Naive thymus-derived CD4-positive, alpha-beta T cell (primary cell): Measurements from ENCODE around the gene STH. TPM values are rescaled to one million over a fixed set of nuclear protein-coding genes. Genes with fewer than 3 reads are reported as not detected.
A peak's percentile ranks its signal among the peaks of the same experiment; 100 is the strongest.

ENCODE experiments used
- ATAC-seq: fragments of 150-1000 bp; cut with Tn5 transposase; 2 replicates; pipeline ENCODE4 v1.10.0; 2021; ENCODE audit warnings: mild to moderate bottlenecking, moderate library complexity
- CTCF ChIA-PET: fragments of 350-600 bp; sonication (Branson Sonifier 250); formaldehyde crosslinking; loops from one replicate; lab custom pipeline; 2021; ENCODE audit warnings: antibody characterized with exemption; lab: Charles Lee
- POLR2A ChIA-PET: fragments of 350-600 bp; sonication (Branson Sonifier 250); formaldehyde crosslinking; loops from one replicate; lab custom pipeline; 2021; ENCODE audit warnings: antibody characterized with exemption, inconsistent platforms; lab: Charles Lee
- DNase-seq, 9 donors: peaks; one replicate each; pipeline versions ENCODE4 v3.0.0 to v3.0.0-alpha.2; 2020 to 2022; ENCODE audit warnings: mixed read lengths in 1 of 9
- H3K27ac ChIP-seq: one replicate; pipeline ENCODE4 v1.7.0; 2013; ENCODE audit warnings: mild to moderate bottlenecking, low read depth, low read length, moderate library complexity
- H3K27me3 ChIP-seq, 2 donors: one replicate each; pipeline ENCODE4 v1.7.0; 2013; ENCODE audit warnings: low read length in 2 of 2, mild to moderate bottlenecking in 2 of 2, moderate library complexity in 2 of 2; ENCODE audit not compliant: control insufficient read depth in 2 of 2, insufficient read depth in 2 of 2
- H3K36me3 ChIP-seq, 3 experiments: 1 replicate in 2 of 3; 2 replicates in 1 of 3; pipeline ENCODE4 v1.7.0; 2013; ENCODE audit warnings: low read length in 3 of 3, mild to moderate bottlenecking in 3 of 3, moderate library complexity in 1 of 3; ENCODE audit not compliant: insufficient read depth in 3 of 3, control insufficient read depth in 2 of 3
- H3K4me1 ChIP-seq, 2 donors: one replicate each; pipeline ENCODE4 v1.7.0; 2013; ENCODE audit warnings: low read length in 2 of 2, mild to moderate bottlenecking in 2 of 2, moderate library complexity in 1 of 2; ENCODE audit not compliant: control insufficient read depth in 2 of 2, insufficient read depth in 2 of 2
- H3K4me3 ChIP-seq: 2 replicates; pipeline ENCODE4 v1.7.0; 2013; ENCODE audit warnings: mild to moderate bottlenecking, low read length
- H3K9me3 ChIP-seq, 3 experiments: 1 replicate in 2 of 3; 2 replicates in 1 of 3; pipeline ENCODE4 v1.7.0; 2013; ENCODE audit warnings: low read length in 3 of 3; ENCODE audit not compliant: control insufficient read depth in 2 of 3
- H3K27ac Mint-ChIP-seq, 9 donors: one replicate each; pipeline ENCODE4 v1.8.0; 2020 to 2022; ENCODE audit warnings: mixed read lengths in 9 of 9, mild to moderate bottlenecking in 8 of 9, moderate library complexity in 5 of 9, inconsistent platforms in 2 of 9
- H3K27me3 Mint-ChIP-seq, 5 donors: one replicate each; pipeline ENCODE4 v1.8.0; 2021 to 2022; ENCODE audit warnings: mixed read lengths in 5 of 5, mild to moderate bottlenecking in 1 of 5
- H3K36me3 Mint-ChIP-seq, 5 donors: one replicate each; pipeline ENCODE4 v1.8.0; 2020 to 2022; ENCODE audit warnings: mixed read lengths in 5 of 5, mild to moderate bottlenecking in 3 of 5, inconsistent platforms in 1 of 5
- H3K4me1 Mint-ChIP-seq, 7 donors: one replicate each; pipeline ENCODE4 v1.8.0; 2020 to 2022; ENCODE audit warnings: mixed read lengths in 7 of 7, mild to moderate bottlenecking in 3 of 7, inconsistent platforms in 1 of 7
- H3K4me3 Mint-ChIP-seq, 10 donors: one replicate each; pipeline ENCODE4 v1.8.0; 2020 to 2022; ENCODE audit warnings: mild to moderate bottlenecking in 10 of 10, mixed read lengths in 10 of 10, moderate library complexity in 6 of 10, inconsistent platforms in 2 of 10
- H3K9me3 Mint-ChIP-seq, 11 donors: one replicate each; pipeline ENCODE4 v1.8.0; 2020 to 2022; ENCODE audit warnings: mixed read lengths in 11 of 11, mild to moderate bottlenecking in 4 of 11, inconsistent platforms in 1 of 11, moderate library complexity in 1 of 11
- intact Hi-C, 2 donors: fragments of 100-400 bp; cut with micrococcal nuclease; formaldehyde crosslinking; loops; one replicate each; pipeline ENCODE4 v1.15.1; 2023
- polyA plus RNA-seq, 2 donors: library from polyadenylated mRNA; unstranded; fragments of 300-500 nt; fragmentation: Illumina TruSeq; gene quantifications; one replicate each; pipeline ENCODE4 v1.2.3, GENCODE V29; 2021
- total RNA-seq, 6 experiments: library from RNA in 5 of 6; stranded (reverse) in 5 of 6; gene quantifications; 1 replicate in 5 of 6; 2 replicates in 1 of 6; pipeline ENCODE4 v1.2.3 and lab custom pipeline; 2021 to 2026

The STH gene
- total and polyA plus RNA-seq, 7 experiments from 2014 or later: not detected

DNA sequence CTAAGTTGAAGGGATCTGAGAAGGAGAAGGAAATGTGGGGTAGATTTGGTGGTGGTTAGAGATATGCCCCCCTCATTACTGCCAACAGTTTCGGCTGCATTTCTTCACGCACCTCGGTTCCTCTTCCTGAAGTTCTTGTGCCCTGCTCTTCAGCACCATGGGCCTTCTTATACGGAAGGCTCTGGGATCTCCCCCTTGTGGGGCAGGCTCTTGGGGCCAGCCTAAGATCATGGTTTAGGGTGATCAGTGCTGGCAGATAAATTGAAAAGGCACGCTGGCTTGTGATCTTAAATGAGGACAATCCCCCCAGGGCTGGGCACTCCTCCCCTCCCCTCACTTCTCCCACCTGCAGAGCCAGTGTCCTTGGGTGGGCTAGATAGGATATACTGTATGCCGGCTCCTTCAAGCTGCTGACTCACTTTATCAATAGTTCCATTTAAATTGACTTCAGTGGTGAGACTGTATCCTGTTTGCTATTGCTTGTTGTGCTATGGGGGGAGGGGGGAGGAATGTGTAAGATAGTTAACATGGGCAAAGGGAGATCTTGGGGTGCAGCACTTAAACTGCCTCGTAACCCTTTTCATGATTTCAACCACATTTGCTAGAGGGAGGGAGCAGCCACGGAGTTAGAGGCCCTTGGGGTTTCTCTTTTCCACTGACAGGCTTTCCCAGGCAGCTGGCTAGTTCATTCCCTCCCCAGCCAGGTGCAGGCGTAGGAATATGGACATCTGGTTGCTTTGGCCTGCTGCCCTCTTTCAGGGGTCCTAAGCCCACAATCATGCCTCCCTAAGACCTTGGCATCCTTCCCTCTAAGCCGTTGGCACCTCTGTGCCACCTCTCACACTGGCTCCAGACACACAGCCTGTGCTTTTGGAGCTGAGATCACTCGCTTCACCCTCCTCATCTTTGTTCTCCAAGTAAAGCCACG is 28.3 kb downstream of the STH start:
- Histone ChIP-seq H3K27ac (peak overlapping the region; percentile 20), H3K4me1 (no peaks in the 10 kb centered on the region), H3K9me3 (no peaks in the 10 kb centered on the region), H3K36me3 (peaks cover 0 to 59% (median 11%) of the 10 kb centered on the region in 3 experiments), H3K27me3 (no peaks in the 10 kb centered on the region), H3K4me3 (no peak overlapping the region)
- DNase-seq (no peak), ATAC-seq (peak; percentile 21)
- Mint-ChIP-seq H3K36me3 (peaks cover 13 to 30% (median 18%) of the 10 kb centered on the region in 5 donors), H3K4me1 (peaks cover 6 to 31% (median 15%) of the 10 kb centered on the region in 7 donors), H3K27me3 (no peaks in the 10 kb centered on the region), H3K27ac (peak overlapping the region in 7 of 9 donors; percentile 31 to 81 (median 71)), H3K9me3 (peaks cover 0 to 9% (median 0%) of the 10 kb centered on the region in 11 donors), H3K4me3 (peak overlapping the region in 1 of 10 donors; percentile 1)
- POLR2A ChIA-PET: interaction anchor here (0.8 kb wide), 2 partner anchors 8 to 18 kb away, joined by 3 to 4 read pairs; no protein-coding TSS in a partner anchor
- CTCF ChIA-PET: interaction anchor here (0.5 to 1.0 kb wide), 2 partner anchors 16 to 751 kb away, joined by 3 to 4 read pairs; no protein-coding TSS in a partner anchor
- intact Hi-C loops: no loop called here

DNA sequence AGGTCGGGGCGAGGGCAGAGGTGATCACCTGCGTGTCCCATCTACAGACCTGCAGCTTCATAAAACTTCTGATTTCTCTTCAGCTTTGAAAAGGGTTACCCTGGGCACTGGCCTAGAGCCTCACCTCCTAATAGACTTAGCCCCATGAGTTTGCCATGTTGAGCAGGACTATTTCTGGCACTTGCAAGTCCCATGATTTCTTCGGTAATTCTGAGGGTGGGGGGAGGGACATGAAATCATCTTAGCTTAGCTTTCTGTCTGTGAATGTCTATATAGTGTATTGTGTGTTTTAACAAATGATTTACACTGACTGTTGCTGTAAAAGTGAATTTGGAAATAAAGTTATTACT is 28.9 kb downstream of the STH start:
- Histone ChIP-seq H3K27me3 (no peaks in the 10 kb centered on the region), H3K4me3 (no peak overlapping the region), H3K9me3 (no peaks in the 10 kb centered on the region), H3K4me1 (no peaks in the 10 kb centered on the region), H3K27ac (no peak overlapping the region), H3K36me3 (peaks cover 2 to 66% (median 15%) of the 10 kb centered on the region in 3 experiments)
- Mint-ChIP-seq H3K36me3 (peaks cover 18 to 34% (median 20%) of the 10 kb centered on the region in 5 donors), H3K27me3 (no peaks in the 10 kb centered on the region), H3K4me3 (no peak overlapping the region), H3K27ac (peak overlapping the region in 7 of 9 donors; percentile 4 to 82 (median 35)), H3K4me1 (peaks cover 6 to 31% (median 15%) of the 10 kb centered on the region in 7 donors), H3K9me3 (peaks cover 0 to 9% (median 0%) of the 10 kb centered on the region in 11 donors)
- ChIA-PET CTCF (interaction anchor here (0.5 to 1.0 kb wide), 2 partner anchors 15 to 752 kb away, joined by 3 to 4 read pairs; no protein-coding TSS in a partner anchor), POLR2A (interaction anchor here (0.8 to 1.1 kb wide), 3 partner anchors 9 to 188 kb away, joined by 3 to 7 read pairs (median 4); no protein-coding TSS in a partner anchor)
- ATAC-seq: no peak
- intact Hi-C loops: no loop called here
- no peak for DNase-seq

DNA sequence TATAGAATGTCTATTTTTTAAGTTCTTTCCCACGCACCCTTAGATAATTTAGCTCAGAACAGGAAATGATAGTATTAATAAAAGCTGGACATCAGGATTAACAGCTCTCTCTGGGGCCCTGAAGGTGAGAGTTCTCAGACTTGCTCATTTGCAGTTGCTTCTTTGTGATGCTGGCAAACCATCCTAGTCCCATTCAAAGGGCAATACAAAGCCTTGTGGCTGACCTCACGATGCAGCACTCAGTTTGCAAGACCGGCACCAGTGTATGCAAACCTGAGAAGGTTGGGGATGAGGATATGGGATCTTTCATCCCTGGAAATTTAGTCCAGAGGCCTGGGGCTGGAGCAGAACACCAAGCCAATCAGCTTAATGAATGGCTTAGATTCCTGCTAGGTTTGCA is 29.3 kb downstream of the STH start:
- H3K4me3 Mint-ChIP-seq: no peak overlapping the region
- Histone ChIP-seq H3K4me1 (no peaks in the 10 kb centered on the region), H3K4me3 (no peak overlapping the region), H3K27me3 (no peaks in the 10 kb centered on the region), H3K36me3 (peaks cover 6 to 70% (median 19%) of the 10 kb centered on the region in 3 experiments), H3K9me3 (no peaks in the 10 kb centered on the region), H3K27ac (no peak overlapping the region)
- intact Hi-C loops: no loop called here
- peaks cover 18 to 35% (median 25%) of the 10 kb centered on the region in 5 donors for H3K36me3 Mint-ChIP-seq
- peaks cover 0 to 8% (median 0%) of the 10 kb centered on the region in 11 donors for H3K9me3 Mint-ChIP-seq
- H3K27me3 Mint-ChIP-seq: no peaks in the 10 kb centered on the region
- no peak for ATAC-seq
- POLR2A ChIA-PET: interaction anchor here (0.8 to 1.1 kb wide), 3 partner anchors 9 to 188 kb away, joined by 3 to 7 read pairs (median 4); no protein-coding TSS in a partner anchor
- no peak for DNase-seq
- CTCF ChIA-PET: interaction anchor here (0.5 to 1.0 kb wide), 2 partner anchors 15 to 752 kb away, joined by 3 to 4 read pairs; no protein-coding TSS in a partner anchor
- peaks cover 6 to 31% (median 15%) of the 10 kb centered on the region in 7 donors for H3K4me1 Mint-ChIP-seq
- peak overlapping the region; percentile 4 to 87 (median 35) for H3K27ac Mint-ChIP-seq

DNA sequence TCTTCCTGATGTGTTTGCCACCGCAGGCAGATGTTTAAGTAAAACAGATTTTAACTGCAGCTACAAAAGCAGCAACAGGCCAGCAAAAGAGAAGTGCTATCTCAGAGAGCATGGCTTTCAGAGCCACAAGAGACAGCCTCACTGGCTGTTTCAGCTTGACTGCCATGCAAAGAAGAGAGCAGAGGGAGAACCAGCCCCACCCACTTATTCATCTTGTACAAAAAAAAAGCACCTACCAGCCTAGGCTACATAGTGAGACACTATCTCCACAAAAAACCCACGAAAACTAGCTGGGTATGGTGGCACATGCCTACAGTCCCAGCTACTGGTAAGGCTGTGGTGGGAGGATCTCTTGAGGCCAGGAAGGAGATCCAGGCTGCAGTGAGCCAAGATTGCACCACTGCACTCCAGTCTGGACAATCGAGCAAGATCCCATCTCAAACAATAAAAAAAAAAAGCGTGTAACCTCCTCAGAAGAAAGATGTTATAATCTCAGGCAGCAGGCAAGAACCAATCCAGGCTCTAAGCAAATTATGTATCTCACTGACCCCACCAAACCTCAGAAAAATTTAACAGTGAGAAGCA is 30.0 kb downstream of the STH start:
- no peak overlapping the region for H3K27ac ChIP-seq
- Mint-ChIP-seq H3K36me3 (peaks cover 20 to 40% (median 27%) of the 10 kb centered on the region in 5 donors), H3K9me3 (peaks cover 0 to 5% (median 0%) of the 10 kb centered on the region in 11 donors), H3K27me3 (no peaks in the 10 kb centered on the region), H3K4me3 (no peak overlapping the region), H3K4me1 (peaks cover 6 to 31% (median 15%) of the 10 kb centered on the region in 7 donors), H3K27ac (peak overlapping the region; percentile 19 to 87 (median 59))
- DNase-seq (no peak), ATAC-seq (peak; percentile 45)
- no peaks in the 10 kb centered on the region for H3K4me1 ChIP-seq
- H3K36me3 ChIP-seq: peaks cover 12 to 77% (median 23%) of the 10 kb centered on the region in 3 experiments
- no peaks in the 10 kb centered on the region for H3K27me3 ChIP-seq
- no peaks in the 10 kb centered on the region for H3K9me3 ChIP-seq
- intact Hi-C loops: no loop called here
- no peak overlapping the region for H3K4me3 ChIP-seq
- POLR2A ChIA-PET: interaction anchor here (0.6 to 1.1 kb wide), 3 partner anchors 9 to 187 kb away, joined by 3 to 7 read pairs (median 5); no protein-coding TSS in a partner anchor
- CTCF ChIA-PET: interaction anchor here (0.5 to 0.6 kb wide), 2 partner anchors 15 to 184 kb away, joined by 4 to 6 read pairs; no protein-coding TSS in a partner anchor

DNA sequence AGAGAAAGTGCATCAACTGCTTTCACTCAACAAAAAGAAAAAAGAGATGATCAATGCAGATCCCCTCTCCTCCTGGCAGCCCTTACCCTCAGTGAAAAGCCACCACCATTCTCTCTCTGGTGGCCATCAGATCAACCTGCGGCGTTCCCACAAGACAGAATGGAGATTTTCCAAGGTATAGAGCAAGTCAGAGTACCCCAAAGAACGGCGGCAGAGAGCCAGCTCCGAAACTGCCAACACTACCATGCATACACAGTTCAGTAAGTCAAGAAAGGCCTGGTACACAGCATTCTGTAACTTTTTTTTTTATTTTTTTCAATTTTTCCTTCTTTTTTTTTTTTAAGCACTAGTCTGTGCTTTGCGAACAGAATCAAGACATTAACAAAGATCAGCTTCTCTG is 30.6 kb downstream of the STH start:
- Histone ChIP-seq H3K4me3 (no peak overlapping the region), H3K9me3 (no peaks in the 10 kb centered on the region), H3K36me3 (peaks cover 12 to 82% (median 23%) of the 10 kb centered on the region in 3 experiments), H3K27ac (no peak overlapping the region), H3K4me1 (no peaks in the 10 kb centered on the region), H3K27me3 (no peaks in the 10 kb centered on the region)
- CTCF ChIA-PET: interaction anchor here (0.5 to 0.7 kb wide), 3 partner anchors 12 to 184 kb away, joined by 4 to 6 read pairs (median 5); no protein-coding TSS in a partner anchor
- intact Hi-C loops: no loop called here
- peaks cover 6 to 31% (median 15%) of the 10 kb centered on the region in 7 donors for H3K4me1 Mint-ChIP-seq
- peaks cover 20 to 45% (median 29%) of the 10 kb centered on the region in 5 donors for H3K36me3 Mint-ChIP-seq
- H3K27ac Mint-ChIP-seq: peak overlapping the region; percentile 19 to 87 (median 59)
- DNase-seq (no peak), ATAC-seq (no peak)
- no peak overlapping the region for H3K4me3 Mint-ChIP-seq
- POLR2A ChIA-PET: interaction anchor here (0.6 kb wide), 1 partner anchor 146 kb away, joined by 5 read pairs; no protein-coding TSS in a partner anchor
- no peaks in the 10 kb centered on the region for H3K27me3 Mint-ChIP-seq
- H3K9me3 Mint-ChIP-seq: peaks cover 0 to 5% (median 0%) of the 10 kb centered on the region in 11 donors

DNA sequence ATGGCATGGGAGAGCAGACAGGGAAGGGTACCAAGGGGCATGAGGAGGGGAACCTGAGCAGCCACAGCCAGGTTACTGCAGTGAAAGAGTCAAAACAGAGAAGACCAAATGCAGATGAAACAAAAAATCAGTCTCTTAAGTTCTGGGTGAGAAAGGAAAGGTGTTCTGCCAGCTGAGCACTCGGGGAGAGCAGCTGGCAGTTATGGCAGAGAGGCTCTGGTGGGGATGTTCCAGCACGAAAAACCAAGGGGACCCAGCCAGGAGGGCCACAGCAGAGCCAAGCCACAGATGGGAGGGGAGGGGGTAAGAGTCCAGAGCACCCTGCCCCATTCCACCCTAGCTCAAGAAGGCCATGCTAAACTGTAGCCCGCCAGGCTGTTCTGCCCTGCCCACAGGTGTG is 31.7 kb downstream of the STH start:
- Histone ChIP-seq H3K9me3 (no peaks in the 10 kb centered on the region), H3K27ac (no peak overlapping the region), H3K4me3 (no peak overlapping the region), H3K4me1 (no peaks in the 10 kb centered on the region), H3K27me3 (no peaks in the 10 kb centered on the region), H3K36me3 (peaks cover 21 to 92% (median 23%) of the 10 kb centered on the region in 3 experiments)
- H3K27me3 Mint-ChIP-seq: no peaks in the 10 kb centered on the region
- ChIA-PET CTCF (interaction anchor here (0.7 to 0.9 kb wide), 2 partner anchors 28 to 162 kb away, joined by 3 to 4 read pairs; partner anchors contain the start of gene KANSL1), POLR2A (no interaction called here)
- peaks cover 9 to 28% (median 15%) of the 10 kb centered on the region in 7 donors for H3K4me1 Mint-ChIP-seq
- H3K36me3 Mint-ChIP-seq: peaks cover 22 to 54% (median 32%) of the 10 kb centered on the region in 5 donors
- peaks cover 0 to 2% (median 0%) of the 10 kb centered on the region in 11 donors for H3K9me3 Mint-ChIP-seq
- intact Hi-C loops: no loop called here
- DNase-seq: no peak
- ATAC-seq: no peak
- H3K27ac Mint-ChIP-seq: peak overlapping the region in 7 of 9 donors; percentile 19 to 87 (median 65)
- H3K4me3 Mint-ChIP-seq: peak overlapping the region in 1 of 10 donors; percentile 32
